ENCODE data around the gene GLI3.

The GLI3 gene

GRCh38 chr7:42208572-42208971 is 28.4 kb downstream of the GLI3 start:
- no peak for DNase-seq (ENCODE audit: insufficient read length, low spot score)
- TF ChIP-seq SPI1 (IDR thresholded peaks at IDR 0.05; ENCODE audit: low read depth, low read length): no peak
- TF ChIP-seq POLR2AphosphoS5 (IDR thresholded peaks at IDR 0.05; ENCODE audit: low read depth, low read length): no peak
- TF ChIP-seq POLR2A (IDR thresholded peaks at IDR 0.05; ENCODE audit: low read depth, low read length): no peak
- TF ChIP-seq PAX5 (IDR thresholded peaks at IDR 0.05; ENCODE audit: insufficient read depth, low read length, severe bottlenecking): no peak
- TF ChIP-seq TAF1 (IDR thresholded peaks at IDR 0.05; ENCODE audit: low read depth, low read length): no peak
- TF ChIP-seq POU2F2 (IDR thresholded peaks at IDR 0.05; ENCODE audit: low read depth, low read length): no peak
- FAIRE-seq: no peak

GRCh38 chr7:42207420-42207819 is 29.6 kb downstream of the GLI3 start:
- DNase-seq (ENCODE audit: insufficient read length, low spot score) (no peak), FAIRE-seq (no peak)
- TF ChIP-seq SPI1 (IDR thresholded peaks at IDR 0.05; ENCODE audit: low read depth, low read length) (no peak), PAX5 (IDR thresholded peaks at IDR 0.05; ENCODE audit: insufficient read depth, low read length, severe bottlenecking) (no peak), POLR2A (IDR thresholded peaks at IDR 0.05; ENCODE audit: low read depth, low read length) (no peak), TAF1 (IDR thresholded peaks at IDR 0.05; ENCODE audit: low read depth, low read length) (no peak), POLR2AphosphoS5 (IDR thresholded peaks at IDR 0.05; ENCODE audit: low read depth, low read length) (no peak), POU2F2 (IDR thresholded peaks at IDR 0.05; ENCODE audit: low read depth, low read length) (no peak)

- no peak for DNase-seq (ENCODE audit: insufficient read length, low spot score)
- FAIRE-seq: no peak
- no peak for TF ChIP-seq PAX5 (IDR thresholded peaks at IDR 0.05; ENCODE audit: insufficient read depth, low read length, severe bottlenecking)
- TF ChIP-seq POLR2AphosphoS5 (IDR thresholded peaks at IDR 0.05; ENCODE audit: low read depth, low read length): no peak
- TF ChIP-seq POLR2A (IDR thresholded peaks at IDR 0.05; ENCODE audit: low read depth, low read length): no peak
These were observed 33.7 kb downstream of the GLI3 start for GRCh38 chr7:42203336-42203735.

GRCh38 chr7:42202601-42203000 is 34.4 kb downstream of the GLI3 start:
- FAIRE-seq (no peak), DNase-seq (ENCODE audit: insufficient read length, low spot score) (no peak)
- TF ChIP-seq POLR2A (IDR thresholded peaks at IDR 0.05; ENCODE audit: low read depth, low read length) (no peak), POU2F2 (IDR thresholded peaks at IDR 0.05; ENCODE audit: low read depth, low read length) (no peak), TAF1 (IDR thresholded peaks at IDR 0.05; ENCODE audit: low read depth, low read length) (no peak), POLR2AphosphoS5 (IDR thresholded peaks at IDR 0.05; ENCODE audit: low read depth, low read length) (no peak)

- FAIRE-seq (no peak), DNase-seq (ENCODE audit: insufficient read length, low spot score) (no peak)
- TF ChIP-seq SPI1 (IDR thresholded peaks at IDR 0.05; ENCODE audit: low read depth, low read length): no peak
- TF ChIP-seq TAF1 (IDR thresholded peaks at IDR 0.05; ENCODE audit: low read depth, low read length): no peak
- TF ChIP-seq PAX5 (IDR thresholded peaks at IDR 0.05; ENCODE audit: insufficient read depth, low read length, severe bottlenecking): no peak
- no peak for TF ChIP-seq POLR2A (IDR thresholded peaks at IDR 0.05; ENCODE audit: low read depth, low read length)
- TF ChIP-seq POU2F2 (IDR thresholded peaks at IDR 0.05; ENCODE audit: low read depth, low read length): no peak
- no peak for TF ChIP-seq POLR2AphosphoS5 (IDR thresholded peaks at IDR 0.05; ENCODE audit: low read depth, low read length)
These were observed 37.9 kb downstream of the GLI3 start for GRCh38 chr7:42198974-42199668.

GRCh38 chr7:42198296-42198695 is 38.7 kb downstream of the GLI3 start:
- TF ChIP-seq POLR2A (IDR thresholded peaks at IDR 0.05; ENCODE audit: low read depth, low read length) (no peak), SPI1 (IDR thresholded peaks at IDR 0.05; ENCODE audit: low read depth, low read length) (no peak), PAX5 (IDR thresholded peaks at IDR 0.05; ENCODE audit: insufficient read depth, low read length, severe bottlenecking) (no peak), POLR2AphosphoS5 (IDR thresholded peaks at IDR 0.05; ENCODE audit: low read depth, low read length) (no peak), TAF1 (IDR thresholded peaks at IDR 0.05; ENCODE audit: low read depth, low read length) (no peak), POU2F2 (IDR thresholded peaks at IDR 0.05; ENCODE audit: low read depth, low read length) (no peak)
- DNase-seq (ENCODE audit: insufficient read length, low spot score): no peak
- no peak for FAIRE-seq

- no peak for DNase-seq (ENCODE audit: insufficient read length, low spot score)
- FAIRE-seq: no peak
- TF ChIP-seq POU2F2 (IDR thresholded peaks at IDR 0.05; ENCODE audit: low read depth, low read length): no peak
- no peak for TF ChIP-seq TAF1 (IDR thresholded peaks at IDR 0.05; ENCODE audit: low read depth, low read length)
- TF ChIP-seq POLR2AphosphoS5 (IDR thresholded peaks at IDR 0.05; ENCODE audit: low read depth, low read length): no peak
- no peak for TF ChIP-seq SPI1 (IDR thresholded peaks at IDR 0.05; ENCODE audit: low read depth, low read length)
These were observed 39.6 kb downstream of the GLI3 start for GRCh38 chr7:42197451-42197850.

GRCh38 chr7:42194238-42194637 is 42.8 kb downstream of the GLI3 start:
- no peak for FAIRE-seq
- TF ChIP-seq SPI1 (IDR thresholded peaks at IDR 0.05; ENCODE audit: low read depth, low read length) (no peak), POLR2A (IDR thresholded peaks at IDR 0.05; ENCODE audit: low read depth, low read length) (no peak), POU2F2 (IDR thresholded peaks at IDR 0.05; ENCODE audit: low read depth, low read length) (no peak)
- no peak for DNase-seq (ENCODE audit: insufficient read length, low spot score)

- TF ChIP-seq POU2F2 (IDR thresholded peaks at IDR 0.05; ENCODE audit: low read depth, low read length) (no peak), POLR2A (IDR thresholded peaks at IDR 0.05; ENCODE audit: low read depth, low read length) (no peak), SPI1 (IDR thresholded peaks at IDR 0.05; ENCODE audit: low read depth, low read length) (no peak), POLR2AphosphoS5 (IDR thresholded peaks at IDR 0.05; ENCODE audit: low read depth, low read length) (no peak), PAX5 (IDR thresholded peaks at IDR 0.05; ENCODE audit: insufficient read depth, low read length, severe bottlenecking) (no peak), TAF1 (IDR thresholded peaks at IDR 0.05; ENCODE audit: low read depth, low read length) (no peak)
- no peak for FAIRE-seq
- DNase-seq (ENCODE audit: insufficient read length, low spot score): no peak
These were observed 43.4 kb downstream of the GLI3 start for GRCh38 chr7:42193471-42194129.

GRCh38 chr7:42192851-42193461 is 44.1 kb downstream of the GLI3 start:
- DNase-seq (ENCODE audit: insufficient read length, low spot score): no peak
- TF ChIP-seq POU2F2 (IDR thresholded peaks at IDR 0.05; ENCODE audit: low read depth, low read length) (no peak), POLR2A (IDR thresholded peaks at IDR 0.05; ENCODE audit: low read depth, low read length) (no peak), PAX5 (IDR thresholded peaks at IDR 0.05; ENCODE audit: insufficient read depth, low read length, severe bottlenecking) (no peak), TAF1 (IDR thresholded peaks at IDR 0.05; ENCODE audit: low read depth, low read length) (no peak), SPI1 (IDR thresholded peaks at IDR 0.05; ENCODE audit: low read depth, low read length) (no peak), POLR2AphosphoS5 (IDR thresholded peaks at IDR 0.05; ENCODE audit: low read depth, low read length) (no peak)
- FAIRE-seq: no peak
